Thyroid gland (tissue), 4 donors: ENCODE results near the gene GJC2. TPM values are rescaled to one million over a fixed set of nuclear protein-coding genes. Genes with fewer than 3 reads are reported as not detected.

Experiments used
- DNase-seq, 2 donors: peaks; one replicate each; pipeline ENCODE4 v3.0.0-alpha.2; 2019
- H3K27ac ChIP-seq, 3 donors: fragments of 200-600 bp; sonication (generic); 1 replicate in 2 of 3; 2 replicates in 1 of 3; pipeline ENCODE4 v1.5.1; 2016 to 2019; ENCODE audit warnings: mild to moderate bottlenecking in 1 of 3, moderate library complexity in 1 of 3
- H3K27me3 ChIP-seq: fragments of 200-600 bp; sonication (generic); one replicate; pipeline ENCODE4 v1.5.1; 2019
- H3K36me3 ChIP-seq, 2 donors: fragments of 200-600 bp; sonication (generic); one replicate each; pipeline ENCODE4 v1.5.1; 2016 to 2019
- H3K4me1 ChIP-seq, 2 donors: fragments of 200-600 bp; sonication (generic); one replicate each; pipeline ENCODE4 v1.5.1; 2017 to 2019
- H3K4me3 ChIP-seq, 3 donors: fragments of 200-600 bp; sonication (generic); replicated peaks in 1 of 3; 1 replicate in 2 of 3; 2 replicates in 1 of 3; pipeline ENCODE4 v1.5.1; 2016; ENCODE audit warnings: mild to moderate bottlenecking in 1 of 3
- H3K9me3 ChIP-seq: fragments of 200-600 bp; sonication (generic); one replicate; pipeline ENCODE4 v1.5.1; 2017
- CTCF ChIP-seq, 6 experiments: fragments of 200-600 bp in 3 of 6; fragments of 450-650 bp in 3 of 6; sonication (generic) in 3 of 6; IDR thresholded peaks; one replicate each; pipeline ENCODE4 v1.5.1; 2016 to 2019; ENCODE audit warnings: antibody characterized with exemption in 6 of 6, mild to moderate bottlenecking in 2 of 6, inconsistent platforms in 1 of 6, moderate library complexity in 1 of 6
- POLR2A ChIP-seq, 2 donors: fragments of 450-650 bp; IDR thresholded peaks; one replicate each; pipeline ENCODE4 v1.6.1; 2017; ENCODE audit warnings: antibody characterized with exemption in 2 of 2, mild to moderate bottlenecking in 2 of 2, moderate library complexity in 1 of 2
- WGBS, 2 donors: methylation state at CpG; one replicate each; pipeline ENCODE4 v1.1.5; 2017; 5-methylcytosine and 5-hydroxymethylcytosine counted together
- intact Hi-C: fragments of 100-400 bp; cut with DNase I; formaldehyde crosslinking; loops from one replicate; pipeline ENCODE4 v1.15.1; 2023
- total RNA-seq, 4 donors: library from RNA; depleted of rRNA; stranded (reverse); fragments of >200 nt; gene quantifications; one replicate each; pipeline ENCODE4 v1.2.3, GENCODE V29; 2016

GJC2 gene
- total RNA-seq, 4 donors from 2014 or later, result 2.1 to 14.0 (median 3.8) TPM

GRCh38 chr1:228143480-228144192 lies 6.1 kb upstream of the GJC2 start:
- no peak for TF ChIP-seq POLR2A (IDR thresholded peaks at IDR 0.05)
- TF ChIP-seq CTCF (IDR thresholded peaks at IDR 0.05), result no peak
- Histone ChIP-seq H3K4me1 (peaks cover 23 to 42% of the 10 kb centered on the region in 2 donors), H3K27ac (no peak overlapping the region), H3K36me3 (peaks cover 12 to 16% of the 10 kb centered on the region in 2 donors), H3K27me3 (no peaks in the 10 kb centered on the region), H3K4me3 (no peak overlapping the region), H3K9me3 (no peaks in the 10 kb centered on the region)
- WGBS, 2 donors, result 86 to 90% methylated on average over 12 of the region's 12 CpGs
- intact Hi-C loops, result loop anchor here (5.0 kb wide), 1 partner anchor 36 kb away; the partner anchor contains the start of gene MRPL55
- DNase-seq, result no peak

DNA sequence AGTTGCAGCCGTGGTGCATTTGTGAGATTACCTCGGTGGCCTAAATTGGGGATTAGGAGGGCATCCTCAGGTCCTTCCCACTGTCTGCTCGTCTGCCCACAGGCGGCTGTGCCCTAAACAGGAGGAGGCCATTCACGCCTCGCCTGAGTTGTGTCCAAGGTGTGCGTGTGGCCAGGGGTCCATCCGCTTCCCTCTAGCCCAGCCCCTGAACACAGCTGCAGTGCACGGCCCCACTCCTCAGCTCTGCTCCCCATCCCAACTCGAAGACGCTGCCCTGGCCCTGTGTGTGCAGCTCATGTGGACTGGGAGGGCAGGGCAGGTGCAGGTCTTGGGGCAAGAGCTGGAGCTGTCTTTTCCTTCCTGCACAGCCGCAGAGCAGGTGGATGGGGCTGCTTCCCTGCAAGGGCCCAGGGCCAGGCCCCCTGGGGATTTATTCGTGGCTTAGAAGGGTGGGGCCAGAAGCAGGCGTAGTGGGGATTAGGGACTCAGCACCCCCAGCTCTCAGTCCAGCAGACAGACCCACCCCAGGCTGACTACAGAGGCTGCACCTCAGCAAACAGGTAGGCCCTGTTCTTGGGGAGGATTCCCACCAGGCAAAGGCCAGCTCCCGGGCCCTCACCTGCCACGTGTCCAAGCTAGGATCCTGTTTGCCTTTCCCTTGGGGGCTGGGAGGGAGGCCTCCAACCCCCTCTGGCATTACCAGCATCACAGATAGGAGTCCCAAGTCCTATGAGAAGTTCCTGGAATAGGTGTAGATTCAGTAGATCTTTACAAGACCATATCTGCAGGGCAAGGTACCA lies 5.3 kb upstream of the GJC2 start:
- Histone ChIP-seq H3K27me3 (no peaks in the 10 kb centered on the region), H3K9me3 (no peaks in the 10 kb centered on the region), H3K4me1 (peaks cover 23 to 50% of the 10 kb centered on the region in 2 donors), H3K27ac (no peak overlapping the region), H3K4me3 (no peak overlapping the region), H3K36me3 (peaks cover 12 to 16% of the 10 kb centered on the region in 2 donors)
- no peak for TF ChIP-seq POLR2A (IDR thresholded peaks at IDR 0.05)
- TF ChIP-seq CTCF (IDR thresholded peaks at IDR 0.05), result no peak
- no peak for DNase-seq
- WGBS, 2 donors, result 78 to 84% methylated on average over 6 to 13 of the region's 16 CpGs
- intact Hi-C loops, result loop anchor here (5.0 kb wide), 1 partner anchor 37 kb away; the partner anchor contains the start of gene MRPL55

- Histone ChIP-seq H3K4me3 (no peak overlapping the region), H3K27me3 (no peaks in the 10 kb centered on the region), H3K9me3 (no peaks in the 10 kb centered on the region), H3K4me1 (peaks cover 23 to 55% of the 10 kb centered on the region in 2 donors), H3K36me3 (peaks cover 12 to 16% of the 10 kb centered on the region in 2 donors), H3K27ac (no peak overlapping the region)
- no peak for DNase-seq
- intact Hi-C loops, result loop anchor here (5.0 kb wide), 1 partner anchor 38 kb away; the partner anchor contains the start of gene MRPL55
- WGBS, 2 donors, result 92 to 100% methylated on average over 1 to 5 of the region's 8 CpGs
- TF ChIP-seq CTCF (IDR thresholded peaks at IDR 0.05) (no peak), POLR2A (IDR thresholded peaks at IDR 0.05) (no peak)
Measured at GRCh38 chr1:228144993-228145343, 4.8 kb upstream of the GJC2 start.

DNA sequence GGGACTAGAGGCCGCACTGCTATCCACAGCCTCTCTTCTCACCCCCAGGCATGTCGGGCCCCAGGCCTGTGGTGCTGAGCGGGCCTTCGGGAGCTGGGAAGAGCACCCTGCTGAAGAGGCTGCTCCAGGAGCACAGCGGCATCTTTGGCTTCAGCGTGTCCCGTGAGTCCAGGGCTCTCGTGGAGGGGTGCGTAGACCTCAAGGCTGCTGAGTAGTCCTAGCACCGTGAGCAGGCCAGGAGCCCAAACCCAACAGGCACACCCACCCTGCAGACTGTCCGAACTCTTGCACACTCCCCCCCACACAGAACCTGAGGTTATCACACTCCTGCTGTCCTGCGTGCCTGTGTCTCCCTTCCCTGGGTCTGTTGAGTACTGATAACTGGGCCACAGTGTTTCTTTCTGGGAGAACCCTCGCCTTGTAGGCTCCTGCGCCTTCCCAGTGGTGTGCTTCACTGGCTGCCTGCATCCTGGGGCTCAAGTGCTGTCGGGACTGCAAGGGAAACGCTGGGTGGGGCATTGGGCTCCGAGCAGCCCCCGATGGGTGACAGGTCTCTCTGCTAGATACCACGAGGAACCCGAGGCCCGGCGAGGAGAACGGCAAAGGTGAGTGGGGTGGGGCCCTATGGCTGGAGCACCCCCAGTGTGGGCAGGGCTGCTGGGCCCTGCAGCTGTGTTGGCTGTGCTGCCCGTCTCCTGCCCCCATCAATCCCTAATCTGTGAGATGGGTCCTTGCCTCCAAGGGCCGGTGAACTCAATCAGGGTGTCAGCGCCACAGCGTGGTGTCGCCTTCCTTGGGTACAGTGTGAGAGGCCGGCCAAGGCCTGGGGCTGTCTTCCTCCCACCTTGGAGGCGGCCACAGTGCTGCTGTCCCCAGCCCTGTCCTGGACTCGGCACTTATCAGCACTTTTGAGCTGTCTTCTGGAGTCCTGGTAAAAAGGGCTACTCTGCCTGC lies 4.0 kb upstream of the GJC2 start:
- peaks cover 23 to 62% of the 10 kb centered on the region in 2 donors for H3K4me1 ChIP-seq
- H3K36me3 ChIP-seq, result peaks cover 12 to 16% of the 10 kb centered on the region in 2 donors
- TF ChIP-seq CTCF (IDR thresholded peaks at IDR 0.05) (no peak), POLR2A (IDR thresholded peaks at IDR 0.05) (no peak)
- intact Hi-C loops, result no loop called here
- H3K27ac ChIP-seq, result no peak overlapping the region
- H3K27me3 ChIP-seq, result no peaks in the 10 kb centered on the region
- WGBS, 2 donors, result 93 to 94% methylated on average over 14 to 17 of the region's 31 CpGs
- no peak for DNase-seq
- no peak overlapping the region for H3K4me3 ChIP-seq
- no peaks in the 10 kb centered on the region for H3K9me3 ChIP-seq
